Measurements from ENCODE around the gene KRTAP12-4.
"Not testable (repeated sequence)": the region's sequence is repeated elsewhere in the genome, so short reads cannot be mapped to it uniquely, and the experiment has no call there.

Gene KRTAP12-4

DNA sequence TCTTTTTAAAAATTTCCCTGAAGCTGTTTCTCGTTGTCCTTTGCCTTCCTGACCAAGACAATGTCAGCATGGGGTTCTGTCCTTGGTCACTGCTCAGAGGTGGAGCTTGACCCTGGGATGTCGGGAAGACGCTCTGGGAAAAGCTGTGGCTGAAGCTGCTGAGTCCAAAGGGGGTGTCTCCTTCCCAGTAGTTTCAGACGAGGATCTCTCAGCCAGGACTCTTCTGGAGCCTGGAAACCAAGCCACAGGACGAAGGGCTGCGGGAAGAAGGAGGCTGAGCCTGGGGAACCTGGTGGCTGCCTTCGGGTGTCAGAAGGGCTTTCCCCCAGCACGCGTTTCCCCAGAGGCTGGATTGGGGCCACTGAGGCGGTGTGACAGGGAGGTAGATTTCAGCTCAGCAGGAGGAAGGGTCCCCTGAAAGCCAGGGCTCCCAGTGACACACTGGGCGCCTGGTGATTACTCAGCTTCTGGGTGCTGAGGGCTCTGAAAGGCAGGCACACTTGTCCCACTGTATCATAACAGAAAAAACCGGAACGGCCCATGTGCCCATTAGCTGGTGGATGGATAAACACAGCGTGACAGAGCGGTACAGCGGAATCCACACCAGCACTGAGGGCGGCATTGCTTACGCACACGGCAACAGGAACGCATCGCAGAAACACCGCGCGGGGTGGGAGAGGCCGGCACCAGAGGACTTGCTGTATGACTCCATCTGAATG is 32.5 kb upstream of the KRTAP12-4 start:
- DNase-seq, result no peak

DNA sequence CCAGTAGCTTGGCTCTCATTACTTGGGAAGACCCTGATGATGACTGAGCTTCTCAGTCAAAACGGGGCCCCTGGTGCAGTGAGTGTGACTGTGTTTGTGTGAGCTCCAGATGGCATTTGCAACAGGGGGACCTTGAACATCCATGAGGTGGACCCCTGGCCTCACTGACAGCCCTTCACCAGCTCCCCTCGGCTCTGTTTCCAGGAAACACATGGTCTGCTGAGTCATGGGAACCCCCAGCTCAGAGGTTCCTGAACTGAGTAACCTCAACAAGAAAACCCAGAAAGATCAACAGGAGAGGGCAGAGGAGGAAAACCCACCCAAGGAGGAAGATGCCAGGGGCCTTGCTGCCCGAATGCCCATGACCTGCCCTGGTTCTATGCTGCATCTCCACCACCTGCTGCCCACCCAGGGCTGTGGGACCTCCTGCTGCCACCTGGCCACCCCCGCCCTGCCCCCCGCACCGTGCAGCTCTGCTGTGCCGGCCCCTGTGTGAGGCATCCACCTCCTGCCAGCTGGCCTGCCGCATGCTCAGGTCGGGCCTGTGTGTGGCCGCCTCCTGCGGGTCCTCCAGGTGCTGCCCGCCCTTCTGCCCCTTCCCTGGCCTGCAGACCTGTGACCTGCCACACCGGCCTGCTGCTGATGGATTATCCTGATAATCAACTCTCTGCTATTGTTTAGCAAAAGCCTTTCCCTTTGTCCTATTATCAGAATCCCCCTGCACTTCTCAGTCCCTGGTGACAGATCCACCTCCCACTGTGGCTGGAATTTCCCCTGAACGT is 31.7 kb upstream of the KRTAP12-4 start:
- DNase-seq, result no peak

DNA sequence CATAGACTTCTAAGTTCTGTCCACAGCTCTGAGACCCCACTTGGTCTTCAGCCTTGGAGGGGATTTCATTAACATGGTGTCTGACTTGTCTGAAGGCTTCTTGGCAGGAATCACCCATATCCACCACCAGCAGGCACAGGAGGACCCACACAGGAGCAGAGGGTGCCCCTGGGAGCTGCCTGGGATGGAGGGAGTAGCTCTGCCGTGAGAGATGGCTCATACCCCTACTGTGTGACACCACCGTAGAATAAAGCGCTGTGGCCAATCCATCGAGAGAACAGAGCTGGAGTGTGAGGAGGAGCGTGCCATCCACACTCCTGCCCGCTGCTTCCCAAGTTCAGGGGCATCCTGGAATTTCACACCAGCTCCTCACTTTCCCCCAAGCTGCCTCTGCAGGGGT is 30.6 kb upstream of the KRTAP12-4 start:
- not testable (repeated sequence) for DNase-seq

DNA sequence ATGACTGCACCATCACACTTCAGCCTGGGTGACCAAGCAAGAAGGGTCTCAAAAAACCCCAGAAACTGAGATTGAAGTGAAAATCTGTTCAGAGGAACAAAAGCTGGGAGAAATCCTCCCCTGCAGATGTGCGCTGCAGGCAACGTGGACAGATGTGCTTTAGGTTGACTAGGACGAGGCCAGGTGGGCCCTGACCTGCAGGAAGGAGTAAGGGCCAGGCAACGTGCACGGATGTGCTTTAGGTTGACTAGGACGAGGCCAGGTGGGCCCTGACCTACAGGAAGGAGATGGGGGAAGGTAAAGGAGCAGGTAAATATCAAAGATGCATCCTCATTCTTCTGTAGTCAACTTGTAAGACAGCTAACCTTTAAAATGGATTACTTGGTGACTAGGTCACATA is 30.0 kb upstream of the KRTAP12-4 start:
- DNase-seq, result no peak

DNA sequence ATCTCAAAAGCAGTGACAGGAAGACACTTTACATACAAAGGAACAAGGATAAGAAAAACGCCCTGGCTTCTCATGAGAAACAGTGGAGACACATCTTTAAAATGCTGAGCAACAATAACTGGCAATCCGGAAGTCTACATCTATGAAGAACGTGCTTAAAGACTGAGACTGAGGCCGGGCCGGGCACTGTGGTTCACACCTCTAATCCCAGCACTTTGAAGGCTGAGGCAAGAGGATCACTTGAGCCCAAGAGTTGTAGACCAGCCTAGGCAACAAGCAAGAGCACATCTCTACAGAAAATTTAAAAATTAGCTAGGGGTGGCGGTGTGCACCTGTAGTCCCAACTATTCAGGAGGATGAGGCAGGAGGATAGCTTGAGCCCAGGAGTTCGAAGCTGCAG is 29.6 kb upstream of the KRTAP12-4 start:
- no peak for DNase-seq

DNA sequence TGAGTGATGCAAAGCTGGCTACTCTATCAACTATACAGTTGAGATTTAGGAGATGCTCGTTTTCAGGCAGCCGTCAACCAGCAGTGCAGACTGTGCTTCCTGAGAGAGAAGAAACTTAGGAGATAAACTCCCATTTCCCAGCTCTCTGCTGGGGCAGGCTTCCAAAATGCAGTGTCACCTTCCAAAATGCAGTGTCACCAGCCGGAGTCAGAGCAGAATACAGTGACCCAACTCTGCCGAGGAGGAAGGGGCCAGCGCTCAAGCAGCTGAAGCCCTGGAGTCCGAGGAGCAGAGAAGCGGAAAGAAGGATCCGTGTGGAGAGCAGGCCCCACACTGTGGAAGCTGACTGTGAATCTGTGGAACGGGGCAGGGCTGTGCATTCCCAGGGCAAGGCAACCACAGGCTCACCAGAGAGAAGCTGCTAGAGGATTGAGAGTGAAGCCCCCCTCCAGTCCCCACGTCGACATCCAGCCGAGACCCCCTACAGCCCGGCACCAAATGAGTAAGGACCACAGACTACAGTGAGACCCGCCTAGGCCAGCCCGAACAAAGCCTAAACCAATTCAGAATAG is 28.2 kb upstream of the KRTAP12-4 start:
- no peak for DNase-seq

DNA sequence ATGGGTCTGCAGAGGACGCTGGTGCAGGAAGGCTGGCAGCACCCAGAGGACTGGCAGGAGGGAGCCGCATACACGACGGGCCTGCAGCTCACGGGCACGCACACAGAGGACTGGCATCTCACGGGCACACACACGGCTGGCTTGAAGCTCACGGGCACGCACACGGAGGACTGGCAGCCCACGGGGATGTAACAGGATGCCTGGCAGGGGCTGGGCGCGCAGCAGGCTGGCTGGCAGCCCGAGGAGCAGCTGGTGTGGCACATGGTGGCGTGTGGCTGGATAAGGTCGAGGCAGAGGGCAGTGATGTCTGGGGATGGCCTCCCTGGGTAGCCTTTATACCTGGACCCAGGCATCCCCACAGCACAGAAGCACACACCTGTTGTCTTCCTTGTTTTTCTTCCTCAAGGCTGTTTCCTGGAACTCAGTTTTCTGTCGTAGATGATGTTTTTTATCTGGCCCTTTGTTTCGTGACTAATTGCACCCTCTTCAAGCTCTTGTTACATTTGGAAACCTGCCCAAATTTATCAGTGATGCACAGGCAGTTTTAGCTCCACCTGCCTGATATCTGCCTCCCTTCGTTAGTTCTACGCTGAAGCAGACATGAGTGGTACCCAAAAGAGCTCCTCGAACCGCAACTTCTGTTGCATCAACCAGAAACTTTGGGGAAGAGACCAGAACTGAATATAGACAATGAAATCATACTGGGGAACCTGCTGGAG is 27.6 kb upstream of the KRTAP12-4 start, which contains the start of gene KRTAP12-1:
Gene KRTAP12-1 (minus strand): TSS at position 303 of the 719 bp plus-strand sequence. CDS start 40 bp downstream, at position 263.
- no peak for DNase-seq

DNA sequence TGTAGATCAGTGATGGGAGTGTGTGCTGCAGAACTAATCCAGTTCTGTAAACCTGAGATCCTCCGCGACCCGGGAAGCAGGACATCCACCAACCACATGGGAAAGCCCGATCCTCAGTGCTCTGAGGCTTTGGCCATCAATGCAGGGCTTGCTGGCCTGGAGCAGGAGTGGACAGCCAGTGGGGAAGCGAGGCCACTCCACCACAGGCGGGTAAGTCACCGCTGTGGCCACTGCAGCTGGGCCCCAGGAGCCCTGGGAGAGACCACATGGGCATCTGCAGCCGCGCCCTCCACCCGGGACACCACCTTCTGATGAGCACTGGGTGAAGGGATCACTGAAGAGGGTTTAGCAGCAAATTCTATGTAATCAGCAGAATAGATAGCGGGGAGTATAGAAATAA is 26.7 kb upstream of the KRTAP12-4 start:
- no peak for DNase-seq

DNA sequence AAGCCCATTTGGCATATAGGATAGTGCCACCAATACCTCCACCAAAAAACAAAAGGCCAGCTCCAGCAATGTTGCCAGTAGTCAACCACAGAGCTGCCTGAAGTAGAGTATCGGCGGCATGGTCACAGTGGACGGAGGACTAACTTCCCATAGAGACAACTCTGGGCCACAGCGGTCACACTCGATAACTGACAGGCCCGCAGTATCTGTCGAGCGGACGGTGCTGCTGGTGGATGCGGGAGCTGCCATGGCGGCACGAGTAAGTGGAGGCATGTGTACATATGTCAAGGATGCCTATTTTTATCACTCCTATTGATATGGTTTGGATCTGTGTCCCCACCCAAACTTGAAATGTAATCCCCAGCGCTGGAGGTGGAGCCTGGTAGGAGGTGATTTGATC is 23.4 kb upstream of the KRTAP12-4 start:
- no peak for DNase-seq

DNA sequence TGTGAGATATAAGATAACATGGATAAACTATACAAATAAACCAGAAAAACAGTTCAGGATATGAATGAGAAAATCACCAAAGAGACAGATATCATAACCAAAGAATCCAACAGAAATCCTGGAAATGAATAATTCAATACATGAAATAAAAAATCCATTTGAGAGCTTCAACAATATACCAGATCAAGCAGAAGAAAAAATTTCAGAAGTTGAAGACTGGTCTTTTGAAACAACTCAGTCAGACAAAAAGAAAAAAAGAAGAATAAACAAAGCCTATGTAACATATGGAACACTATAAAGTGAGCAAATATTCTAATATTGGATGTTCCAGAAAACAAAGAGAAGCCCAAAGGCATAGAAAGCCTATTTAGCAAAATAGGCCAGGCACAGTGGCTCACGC is 17.5 kb upstream of the KRTAP12-4 start:
- no peak for DNase-seq

DNA sequence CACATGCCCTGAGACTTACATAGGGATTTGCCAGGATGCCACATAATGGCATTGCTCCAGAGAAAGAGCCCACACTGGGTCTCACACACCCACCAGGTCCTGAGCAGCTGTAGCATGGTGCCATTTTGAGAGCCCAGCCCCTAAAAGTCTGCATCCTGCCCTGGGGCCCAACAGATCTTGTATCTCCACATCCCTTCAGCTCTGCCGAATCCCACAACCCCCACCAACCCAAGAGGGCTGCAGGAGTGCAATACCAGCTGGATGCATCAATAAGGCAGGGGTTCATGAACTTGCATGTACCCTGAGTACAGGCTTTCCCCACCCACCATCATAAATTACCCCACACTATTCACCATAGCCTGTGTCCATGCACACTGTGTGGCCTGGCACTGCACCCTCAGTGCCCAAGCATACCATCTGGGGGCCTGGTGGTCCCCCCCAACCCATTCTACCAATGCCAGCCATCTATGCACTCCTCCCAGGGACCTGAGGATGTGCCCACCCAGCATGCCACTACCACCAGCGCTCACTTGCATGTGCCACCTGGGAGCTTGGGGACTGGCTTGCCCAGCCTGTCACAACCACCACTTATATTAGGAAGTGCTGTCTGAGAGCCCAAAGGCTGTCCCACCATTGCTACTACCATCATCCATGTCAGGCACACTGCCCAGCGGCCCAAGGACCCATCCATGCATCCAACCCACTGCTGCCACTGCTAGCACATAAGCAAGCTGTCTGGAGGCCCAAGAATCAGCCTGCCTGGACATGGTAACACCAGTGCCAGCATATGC is 16.4 kb upstream of the KRTAP12-4 start:
- DNase-seq, result no peak

DNA sequence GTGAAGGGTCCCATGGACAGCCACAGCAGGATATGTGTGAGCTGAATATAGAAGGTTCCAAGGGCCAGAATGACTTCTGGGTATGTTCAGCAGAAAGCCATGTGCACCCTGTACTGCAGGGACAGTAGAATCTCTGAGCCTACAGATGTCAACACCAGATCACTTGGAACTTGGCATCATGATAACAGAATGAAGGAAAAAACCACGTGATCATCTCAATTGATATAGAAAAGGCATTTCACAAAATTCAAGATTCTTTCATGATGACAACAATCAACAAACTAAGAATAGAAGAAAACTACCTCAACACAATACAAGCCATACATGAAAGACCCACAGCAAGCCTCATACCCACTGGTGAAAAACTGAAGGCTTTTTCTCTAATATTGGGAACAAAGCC is 13.2 kb upstream of the KRTAP12-4 start:
- no peak for DNase-seq

DNA sequence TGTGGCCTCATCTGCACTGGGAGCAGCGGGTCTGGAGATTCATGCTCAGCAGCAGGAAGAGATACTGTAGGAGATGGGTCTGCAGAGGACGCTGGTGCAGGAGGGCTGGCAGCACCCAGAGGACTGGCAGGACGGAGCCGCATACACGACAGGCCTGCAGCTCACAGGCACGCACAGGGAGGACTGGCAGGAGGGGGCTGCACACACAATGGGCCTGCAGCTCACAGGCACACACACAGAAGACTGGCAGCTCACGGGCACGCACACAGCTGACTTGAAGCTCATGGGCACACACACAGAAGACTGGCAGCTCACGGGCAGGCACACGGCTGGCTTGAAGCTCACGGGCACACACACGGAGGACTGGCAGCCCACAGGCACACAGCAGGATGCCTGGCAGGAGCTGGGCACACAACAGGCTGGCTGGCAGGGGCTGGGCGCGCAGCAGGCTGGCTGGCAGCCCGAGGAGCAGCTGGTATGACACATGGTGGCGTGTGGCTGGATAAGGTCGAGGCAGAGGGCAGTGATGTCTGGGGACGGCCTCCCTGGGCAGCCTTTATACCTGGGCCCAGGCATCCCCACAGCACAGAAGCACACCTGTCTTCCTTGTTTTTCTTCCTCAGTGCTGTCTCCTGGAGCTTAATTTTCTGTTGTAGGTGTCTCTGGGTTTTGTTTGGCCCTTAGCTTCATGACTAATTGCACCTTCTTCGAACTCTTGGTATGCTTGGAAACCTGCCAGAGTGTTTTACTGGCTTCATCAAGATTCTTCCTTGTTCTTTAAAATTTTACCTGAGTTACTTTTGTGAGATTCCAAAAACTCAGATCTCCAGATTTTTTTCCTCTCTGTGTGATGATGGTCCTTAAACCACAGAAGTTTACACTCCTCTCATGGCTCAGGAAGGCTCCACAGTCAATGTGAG is 12.2 kb upstream of the KRTAP12-4 start, which contains the start of gene KRTAP12-2:
Gene KRTAP12-2 (minus strand): TSS at position 527 of the 920 bp plus-strand sequence. CDS start 41 bp downstream, at position 486.
- DNase-seq, result no peak

DNA sequence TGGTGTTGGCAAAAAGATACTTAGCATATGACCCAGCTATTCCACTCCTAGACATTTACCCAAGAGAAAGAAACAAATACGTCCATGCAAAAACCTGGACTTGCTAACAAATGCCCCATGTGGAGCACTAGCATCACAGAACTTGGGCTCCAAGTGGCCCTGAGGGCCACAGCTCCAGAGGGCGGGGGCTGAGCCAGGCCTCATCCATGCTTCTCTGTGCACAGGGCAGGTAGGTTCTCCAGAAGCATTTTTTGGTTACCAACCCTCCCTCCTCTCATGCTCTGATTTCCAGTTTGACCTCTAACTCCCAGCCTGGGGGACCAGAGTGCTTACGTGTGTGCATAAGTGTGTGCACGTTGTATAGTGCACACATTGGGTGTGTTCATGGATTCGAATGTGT is 10.2 kb upstream of the KRTAP12-4 start:
- DNase-seq, result no peak

DNA sequence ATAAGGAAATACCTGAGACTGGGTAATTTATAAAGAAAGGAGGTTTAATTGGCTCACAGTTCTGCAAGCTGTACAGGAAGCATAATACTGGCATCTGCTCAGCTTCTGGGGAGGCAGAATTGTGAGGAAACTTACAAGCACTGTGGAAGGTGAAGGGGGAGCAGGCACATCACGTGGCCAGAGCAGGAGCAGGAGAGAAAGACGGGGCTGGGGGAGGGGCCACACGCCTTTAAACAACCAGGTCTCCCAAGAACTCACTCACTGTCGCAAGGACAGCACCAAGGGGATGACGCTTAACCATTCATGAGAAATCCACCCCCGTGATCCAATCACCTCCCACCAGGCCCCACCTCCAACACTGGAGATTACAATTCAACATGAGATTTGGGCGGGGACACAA is 7.1 kb upstream of the KRTAP12-4 start:
- not testable (repeated sequence) for DNase-seq

DNA sequence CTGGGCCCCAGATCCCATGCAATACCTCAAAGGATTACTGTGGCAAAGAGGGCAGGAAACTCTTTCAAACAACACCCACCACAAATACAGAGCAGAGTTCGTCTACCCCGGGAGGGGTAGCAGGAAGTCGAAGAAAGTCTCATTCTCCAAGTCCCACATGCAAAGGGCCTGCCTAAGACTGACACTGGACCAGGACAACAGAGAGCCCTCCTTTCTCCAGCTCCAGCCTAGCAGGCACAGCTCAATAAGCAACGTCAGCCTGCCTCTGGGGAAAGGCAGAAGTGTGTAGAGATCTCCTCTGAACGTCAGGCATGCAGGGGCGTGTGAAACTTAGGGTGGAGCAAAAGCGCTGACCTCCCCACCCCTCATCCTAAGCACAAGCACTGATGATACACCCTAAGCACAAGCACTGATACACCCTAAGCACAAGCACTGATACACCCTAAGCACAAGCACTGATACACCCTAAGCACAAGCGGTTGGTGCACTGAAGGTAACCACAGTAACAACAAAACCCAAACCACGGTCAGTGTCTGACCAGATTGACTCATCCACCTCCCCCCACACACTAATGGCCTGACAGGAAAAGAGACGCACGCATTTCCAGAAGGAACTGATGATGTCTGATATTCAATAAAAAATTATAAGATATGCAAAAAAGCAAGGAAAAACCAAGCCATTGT is 4.6 kb upstream of the KRTAP12-4 start:
- DNase-seq, result no peak

DNA sequence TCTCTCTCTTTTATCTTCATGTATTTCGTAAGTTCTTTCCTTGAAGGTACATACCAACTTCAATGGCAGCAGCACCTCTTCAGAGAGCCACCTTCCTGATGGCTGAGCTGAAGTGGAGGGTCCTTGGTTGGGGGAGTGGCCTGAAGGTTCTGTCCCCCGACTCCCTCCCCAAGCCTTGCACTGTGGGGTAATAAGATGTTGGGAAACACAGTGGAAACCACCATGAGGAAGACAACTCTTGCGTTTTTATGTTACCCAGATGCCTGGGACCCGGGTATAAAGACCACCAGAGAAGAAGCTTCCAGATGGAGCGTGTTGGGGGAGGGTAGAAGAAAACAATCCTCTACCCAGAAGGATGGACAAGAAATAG is 4.1 kb upstream of the KRTAP12-4 start:
- DNase-seq, result no peak

DNA sequence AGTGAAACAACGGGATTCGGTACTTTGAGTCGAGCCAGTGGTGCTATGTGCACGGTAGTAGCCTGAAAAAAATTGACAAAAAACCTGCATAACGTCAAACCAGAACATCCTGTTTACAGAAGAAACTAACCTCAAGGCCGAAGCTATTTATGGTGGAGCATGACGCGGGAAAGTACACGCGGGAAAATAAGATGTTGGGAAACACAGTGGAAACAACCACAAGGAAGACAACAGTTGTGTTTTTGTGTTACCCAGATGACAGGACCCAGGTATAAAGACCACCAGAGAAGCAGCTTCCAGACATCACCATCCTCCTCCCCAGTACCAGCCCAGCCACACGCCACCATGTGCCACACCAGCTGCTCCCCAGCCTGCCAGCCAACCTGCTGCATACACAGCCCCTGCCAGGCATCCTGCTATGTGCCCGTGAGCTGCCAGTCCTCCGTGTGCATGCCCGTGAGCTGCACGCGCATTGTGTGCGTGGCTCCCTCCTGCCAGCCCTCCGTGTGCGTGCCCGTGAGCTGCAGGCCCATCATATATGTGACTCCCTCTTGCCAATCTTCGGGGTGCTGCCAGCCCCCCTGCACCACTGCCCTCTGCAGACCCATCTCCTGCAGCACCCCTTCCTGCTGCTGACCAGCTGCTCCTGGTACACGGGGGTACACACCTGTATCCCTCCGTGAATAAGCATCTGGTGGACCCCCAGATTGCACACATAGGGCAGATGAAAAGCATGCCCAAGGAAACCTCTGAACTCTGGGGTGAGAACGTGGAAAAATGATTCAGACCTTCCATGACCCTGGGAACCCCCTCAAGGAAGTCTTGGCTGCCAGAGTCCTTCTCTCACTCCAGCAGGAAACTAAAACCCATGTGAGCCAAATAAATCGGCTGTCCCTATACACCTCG is 3.4 kb upstream of the KRTAP12-4 start, which contains the start of gene KRTAP12-3:
Gene KRTAP12-3 (plus strand): TSS at position 298 of the 906 bp plus-strand sequence. CDS start 48 bp downstream, at position 346.
- DNase-seq, result peak; percentile 17

DNA sequence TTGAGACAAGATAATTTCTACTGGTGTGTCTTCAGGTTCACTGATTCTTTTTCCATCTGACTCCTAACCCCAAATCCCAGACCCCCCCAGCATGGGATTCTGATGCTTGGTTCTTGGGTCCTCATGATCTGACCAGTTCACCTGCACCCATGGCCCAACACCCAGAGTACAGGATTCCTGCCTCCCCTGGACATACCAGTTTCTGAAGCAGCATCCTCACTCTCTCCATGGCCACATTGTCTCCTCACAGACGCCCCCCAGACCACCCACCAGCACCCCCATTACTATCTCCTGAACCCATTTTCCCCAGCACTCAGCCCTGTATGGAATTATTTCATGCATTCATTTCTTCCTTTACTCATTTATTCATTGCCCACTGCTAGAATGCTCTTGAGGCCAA is 2.4 kb upstream of the KRTAP12-4 start:
- DNase-seq, result no peak

Data from activated CD4-positive, alpha-beta T cell treated with anti-CD3 and anti-CD28 coated beads for 48 hours (primary cell).